Brain microvascular endothelial cell (primary cell): Measurements from ENCODE around the gene PACRG.

Source experiments
- DNase-seq: peaks from one replicate; pipeline ENCODE4 v3.0.0-alpha.2; 2020
- H3K27ac ChIP-seq: fragments of 250-450 bp; sonication (Bioruptor Pico); 2 replicates; pipeline ENCODE4 v1.5.1; 2020; ENCODE audit warnings: mild to moderate bottlenecking, moderate library complexity
- H3K27me3 ChIP-seq: fragments of 250-450 bp; sonication (Bioruptor Pico); replicated peaks from 2 replicates; pipeline ENCODE4 v1.5.1; 2020; ENCODE audit warnings: mild to moderate bottlenecking
- H3K36me3 ChIP-seq: fragments of 250-450 bp; sonication (Bioruptor Pico); replicated peaks from 2 replicates; pipeline ENCODE4 v1.5.1; 2020; ENCODE audit warnings: mild to moderate bottlenecking
- H3K4me3 ChIP-seq: 2 replicates; pipeline ENCODE4 v1.5.1; 2011; ENCODE audit warnings: low read depth, mild to moderate bottlenecking, control low read depth, low read length, moderate library complexity
- in situ Hi-C: cut with HindIII; loops from 2 replicates; pipeline ENCODE4 v1.10.0; 2017; ENCODE audit warnings: low sequenced_read_pairs, low pct_ligation_motif_present
- TF ChIP-seq, protein P1 (sequence below): IDR thresholded peaks from 2 replicates; pipeline ENCODE4 v1.5.1; 2011; ENCODE audit warnings: low read depth, mild to moderate bottlenecking, moderate library complexity, low read length, control low read depth, inconsistent platforms; ENCODE audit errors: missing control alignments

The PACRG gene

DNA sequence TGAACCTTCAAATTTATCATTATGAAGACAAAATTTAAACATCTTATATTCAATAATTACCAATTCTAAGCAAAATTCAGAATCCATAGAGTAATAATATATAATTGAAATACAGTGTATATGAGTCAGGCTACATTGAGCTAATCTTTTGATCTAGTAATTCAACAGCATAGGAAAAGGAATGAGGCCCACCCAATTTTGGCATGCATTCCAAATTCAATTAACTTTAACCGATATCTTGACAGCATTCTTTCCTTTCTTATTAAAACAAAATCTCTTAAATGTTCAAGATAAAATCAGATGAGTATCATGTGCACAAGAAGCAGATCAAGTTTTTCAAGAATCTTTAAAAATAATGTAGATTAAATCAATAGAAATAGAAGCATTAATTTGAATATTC lies 553.9 kb downstream of the PACRG start:
- TF ChIP-seq, protein P1, sequence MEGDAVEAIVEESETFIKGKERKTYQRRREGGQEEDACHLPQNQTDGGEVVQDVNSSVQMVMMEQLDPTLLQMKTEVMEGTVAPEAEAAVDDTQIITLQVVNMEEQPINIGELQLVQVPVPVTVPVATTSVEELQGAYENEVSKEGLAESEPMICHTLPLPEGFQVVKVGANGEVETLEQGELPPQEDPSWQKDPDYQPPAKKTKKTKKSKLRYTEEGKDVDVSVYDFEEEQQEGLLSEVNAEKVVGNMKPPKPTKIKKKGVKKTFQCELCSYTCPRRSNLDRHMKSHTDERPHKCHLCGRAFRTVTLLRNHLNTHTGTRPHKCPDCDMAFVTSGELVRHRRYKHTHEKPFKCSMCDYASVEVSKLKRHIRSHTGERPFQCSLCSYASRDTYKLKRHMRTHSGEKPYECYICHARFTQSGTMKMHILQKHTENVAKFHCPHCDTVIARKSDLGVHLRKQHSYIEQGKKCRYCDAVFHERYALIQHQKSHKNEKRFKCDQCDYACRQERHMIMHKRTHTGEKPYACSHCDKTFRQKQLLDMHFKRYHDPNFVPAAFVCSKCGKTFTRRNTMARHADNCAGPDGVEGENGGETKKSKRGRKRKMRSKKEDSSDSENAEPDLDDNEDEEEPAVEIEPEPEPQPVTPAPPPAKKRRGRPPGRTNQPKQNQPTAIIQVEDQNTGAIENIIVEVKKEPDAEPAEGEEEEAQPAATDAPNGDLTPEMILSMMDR: no peak
- DNase-seq: no peak
- Histone ChIP-seq H3K36me3 (no peaks in the 10 kb centered on the region), H3K27me3 (no peaks in the 10 kb centered on the region), H3K4me3 (no peak overlapping the region), H3K27ac (no peak overlapping the region)
- in situ Hi-C loops: no loop called here

GRCh38 chr6:163282672-163283071 lies 554.9 kb downstream of the PACRG start:
- H3K4me3 ChIP-seq: no peak overlapping the region
- in situ Hi-C loops: no loop called here
- no peak overlapping the region for H3K27ac ChIP-seq
- TF ChIP-seq, protein P1: no peak
- H3K27me3 ChIP-seq: no peaks in the 10 kb centered on the region
- no peaks in the 10 kb centered on the region for H3K36me3 ChIP-seq
- DNase-seq: no peak

DNA sequence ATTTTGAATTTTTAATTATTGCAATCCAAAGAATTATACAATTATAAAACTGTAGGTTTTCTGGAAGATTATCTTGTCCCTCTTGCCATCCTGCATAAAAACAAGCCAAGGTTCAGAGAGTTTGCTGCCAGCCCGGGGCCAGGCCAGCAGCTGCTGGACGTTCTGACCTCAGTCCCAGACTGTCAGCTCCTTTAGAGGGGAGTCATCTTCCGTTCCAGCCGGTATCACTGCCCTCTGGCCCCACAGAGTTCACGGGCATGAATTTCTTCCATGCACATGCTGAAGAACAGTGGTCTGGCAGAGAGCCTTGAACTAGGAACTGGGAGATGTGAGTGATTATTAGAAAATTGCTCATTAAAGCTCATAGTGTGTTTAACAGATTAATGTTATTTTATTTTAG lies 556.4 kb downstream of the PACRG start:
- H3K4me3 ChIP-seq: no peak overlapping the region
- H3K27ac ChIP-seq: no peak overlapping the region
- H3K36me3 ChIP-seq: no peaks in the 10 kb centered on the region
- peak; percentile 31 for DNase-seq
- in situ Hi-C loops: no loop called here
- TF ChIP-seq, protein P1: no peak
- no peaks in the 10 kb centered on the region for H3K27me3 ChIP-seq

GRCh38 chr6:163285691-163286090 lies 557.9 kb downstream of the PACRG start:
- in situ Hi-C loops: no loop called here
- H3K27me3 ChIP-seq: no peaks in the 10 kb centered on the region
- no peak overlapping the region for H3K4me3 ChIP-seq
- DNase-seq: no peak
- H3K27ac ChIP-seq: no peak overlapping the region
- H3K36me3 ChIP-seq: no peaks in the 10 kb centered on the region
- TF ChIP-seq, protein P1: no peak

DNA sequence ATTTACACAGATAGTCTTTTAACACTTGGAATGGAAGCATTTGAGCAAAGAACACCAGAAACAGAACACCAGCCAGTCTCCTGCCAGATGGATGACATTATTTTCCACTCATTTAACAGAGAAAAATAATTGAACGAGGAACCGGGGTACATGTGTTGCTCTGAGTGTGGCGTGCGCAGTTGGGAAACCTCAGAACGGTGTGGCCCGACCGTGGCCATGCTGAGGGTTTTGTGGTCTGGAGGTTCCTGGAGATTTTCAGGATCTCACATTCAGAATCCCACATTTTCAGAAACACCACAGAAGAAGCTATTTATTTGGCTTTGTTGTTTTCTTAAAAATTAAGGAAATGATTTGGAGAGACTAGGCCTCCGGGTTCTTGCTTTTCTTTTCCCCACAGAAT lies 559.9 kb downstream of the PACRG start:
- in situ Hi-C loops: no loop called here
- no peak for DNase-seq
- no peak overlapping the region for H3K4me3 ChIP-seq
- TF ChIP-seq, protein P1: no peak
- H3K36me3 ChIP-seq: no peaks in the 10 kb centered on the region
- H3K27me3 ChIP-seq: no peaks in the 10 kb centered on the region
- no peak overlapping the region for H3K27ac ChIP-seq

DNA sequence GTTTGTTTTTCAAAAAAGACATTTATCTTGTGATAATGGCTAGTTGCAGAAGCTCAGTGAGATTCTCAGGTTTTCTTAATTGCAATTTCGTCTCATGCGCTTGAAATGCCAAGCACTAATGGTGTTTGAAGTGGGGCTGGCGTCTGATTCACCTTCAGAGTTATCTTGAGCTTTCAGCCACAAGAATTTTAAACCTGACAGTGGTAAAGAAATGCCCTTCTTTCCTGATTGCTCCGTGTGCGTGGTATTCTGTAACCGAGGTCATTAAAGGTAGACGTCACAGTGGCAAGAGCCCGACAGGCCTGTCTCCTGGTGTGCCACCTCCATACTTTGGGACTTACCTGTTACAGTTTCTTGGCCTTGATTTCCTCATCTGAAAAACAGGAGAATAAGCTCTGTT lies 560.3 kb downstream of the PACRG start:
- no peak overlapping the region for H3K27ac ChIP-seq
- TF ChIP-seq, protein P1: no peak
- in situ Hi-C loops: no loop called here
- H3K4me3 ChIP-seq: no peak overlapping the region
- no peaks in the 10 kb centered on the region for H3K27me3 ChIP-seq
- no peaks in the 10 kb centered on the region for H3K36me3 ChIP-seq
- no peak for DNase-seq
